ENCODE data around the gene PRCD.

The PRCD gene, protein sequence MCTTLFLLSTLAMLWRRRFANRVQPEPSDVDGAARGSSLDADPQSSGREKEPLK

DNA sequence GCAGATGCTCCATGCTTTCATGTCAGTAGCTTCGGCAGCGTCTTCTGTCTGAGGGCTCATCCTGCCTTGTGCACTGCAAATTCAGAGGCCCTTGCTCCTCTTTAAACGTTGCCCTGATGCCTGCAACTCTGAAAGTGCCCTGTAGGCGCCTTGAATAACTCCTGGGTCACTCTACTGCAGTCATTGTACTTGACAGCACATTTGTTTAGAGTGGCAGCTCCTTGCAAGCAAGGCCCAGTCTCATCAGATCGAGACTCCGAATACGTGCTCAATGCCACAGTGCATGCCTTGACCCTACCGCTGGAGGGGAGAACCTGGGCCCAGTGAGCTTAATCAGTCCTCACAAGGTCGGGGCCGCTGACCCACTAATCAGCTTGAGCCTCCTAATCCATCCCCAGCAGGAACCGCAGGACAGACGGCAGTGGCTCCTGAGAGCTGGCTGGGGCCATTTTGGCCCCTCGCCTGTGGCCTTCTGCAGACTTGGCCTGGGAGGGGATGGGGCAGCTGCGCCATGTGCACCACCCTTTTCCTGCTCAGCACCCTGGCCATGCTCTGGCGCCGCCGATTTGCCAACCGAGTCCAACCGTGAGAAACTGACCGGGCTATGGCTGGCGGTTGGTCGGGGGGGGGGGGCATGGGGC, at the start of gene PRCD:
TSS of gene PRCD (plus strand) at position 414 of the 641 bp plus-strand sequence. CDS start at position 512, 98 bp downstream.
- DNase-seq, result no peak

DNA sequence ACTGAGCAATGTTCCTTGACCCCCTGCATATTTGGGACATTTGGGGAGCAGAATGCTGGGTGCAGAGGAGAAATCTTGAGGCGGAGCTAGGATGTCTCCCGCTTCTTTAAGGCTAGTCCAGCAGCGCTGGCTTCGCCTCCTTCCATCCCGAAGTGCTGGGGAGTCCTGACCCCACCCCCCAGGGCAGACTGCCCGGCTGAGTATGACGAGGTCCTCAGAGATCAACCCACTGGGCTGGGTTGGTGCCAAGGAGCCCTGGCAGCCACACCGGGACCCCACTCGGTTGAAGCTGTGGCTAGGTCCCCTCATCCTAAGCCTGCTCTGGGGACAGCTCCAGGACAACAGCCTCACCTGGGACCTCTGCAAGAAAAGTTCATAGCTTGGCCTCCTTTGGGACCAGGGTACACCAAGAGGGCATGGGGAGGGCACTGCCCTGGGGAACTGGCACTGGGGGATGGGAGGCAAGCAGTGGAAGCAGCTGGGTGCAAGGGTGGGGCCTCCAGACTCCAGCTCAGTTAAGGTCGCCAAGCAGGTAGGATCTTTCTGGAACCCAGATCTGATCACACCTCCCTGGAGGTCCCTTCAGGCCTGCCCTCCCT, 49.6 kb upstream of the PRCD start:
- no peak for DNase-seq

DNA sequence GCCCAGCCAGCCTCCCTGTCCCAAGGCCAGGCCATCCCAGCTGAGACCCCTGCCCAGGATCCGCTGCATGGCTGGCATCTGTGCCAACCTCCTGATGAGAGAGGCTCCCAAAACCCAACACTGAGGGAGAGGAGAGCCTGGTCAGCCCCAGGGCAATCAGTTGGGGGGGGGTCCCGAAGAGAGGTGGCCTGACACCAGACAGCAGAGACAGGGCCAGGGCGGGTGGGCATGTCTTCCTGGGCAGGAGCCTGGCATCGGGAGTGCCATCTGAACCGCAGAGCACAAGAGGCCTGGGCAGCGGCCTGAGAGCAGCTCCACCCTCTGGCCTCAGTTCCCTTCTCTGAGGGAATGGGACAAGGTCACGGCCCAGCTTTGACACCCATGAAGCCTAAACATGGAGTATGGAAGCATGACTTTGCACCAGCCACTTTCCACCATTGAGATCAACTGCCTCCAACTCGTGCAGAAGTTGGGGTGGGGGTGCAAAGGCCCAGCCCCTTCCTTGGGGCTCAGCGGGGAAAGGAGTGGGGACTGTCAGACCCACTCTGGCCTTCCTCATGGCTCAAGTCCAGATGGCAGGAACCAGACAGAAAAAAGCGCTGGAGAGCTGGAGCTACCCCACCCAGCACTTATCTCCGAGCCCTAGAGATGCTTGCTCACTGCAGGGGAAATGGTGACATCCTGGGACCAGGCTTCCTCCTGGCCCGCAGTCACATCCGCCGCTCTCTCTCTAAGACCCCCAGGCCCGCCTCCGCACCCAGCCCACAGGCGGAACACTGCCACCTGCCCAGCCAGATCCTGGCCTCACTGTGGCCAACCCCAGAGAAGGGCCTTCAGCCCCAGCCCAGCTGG, 48.3 kb upstream of the PRCD start:
- no peak for DNase-seq

DNA sequence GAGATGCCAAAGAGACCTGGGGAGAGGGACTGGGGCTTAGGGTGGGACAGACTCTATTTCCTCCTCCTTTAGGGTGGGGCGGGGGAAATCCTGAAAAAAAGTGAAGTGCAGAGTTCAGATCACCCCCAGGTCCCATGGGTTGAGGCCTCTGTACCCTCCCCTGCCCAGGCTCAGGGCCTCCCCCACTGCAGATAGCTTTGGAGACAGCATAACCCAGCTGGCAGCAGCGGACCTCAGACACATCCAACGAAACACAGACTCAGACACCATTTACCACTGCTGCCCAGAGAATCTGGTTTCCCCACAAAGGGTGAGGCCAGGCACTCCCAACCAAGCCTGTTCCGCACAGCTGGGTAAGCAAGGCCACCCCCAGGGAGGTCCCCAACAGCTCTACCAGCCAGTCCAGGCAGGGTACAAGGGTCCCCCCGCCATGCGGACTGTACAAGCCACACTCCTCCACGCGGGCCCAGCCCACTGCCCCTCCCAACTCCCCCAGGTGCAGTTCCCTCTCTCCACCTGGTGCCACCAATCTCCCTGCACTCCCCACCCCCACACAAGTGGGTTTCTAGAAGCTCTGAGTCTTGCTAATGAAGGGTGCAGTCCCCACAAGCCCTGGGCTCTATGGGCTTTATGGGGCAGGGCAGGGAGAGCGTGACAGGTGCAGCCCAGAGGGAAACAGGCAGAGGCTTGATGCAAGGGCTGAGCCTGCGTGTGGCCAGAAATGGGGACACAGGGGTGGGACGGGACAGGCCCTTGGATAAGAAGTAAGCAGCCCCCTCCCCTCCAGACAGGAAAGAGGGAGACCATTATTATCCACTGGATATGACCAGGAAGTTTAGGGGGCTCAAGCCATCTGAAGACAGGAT, 47.5 kb upstream of the PRCD start:
- DNase-seq, result no peak

DNA sequence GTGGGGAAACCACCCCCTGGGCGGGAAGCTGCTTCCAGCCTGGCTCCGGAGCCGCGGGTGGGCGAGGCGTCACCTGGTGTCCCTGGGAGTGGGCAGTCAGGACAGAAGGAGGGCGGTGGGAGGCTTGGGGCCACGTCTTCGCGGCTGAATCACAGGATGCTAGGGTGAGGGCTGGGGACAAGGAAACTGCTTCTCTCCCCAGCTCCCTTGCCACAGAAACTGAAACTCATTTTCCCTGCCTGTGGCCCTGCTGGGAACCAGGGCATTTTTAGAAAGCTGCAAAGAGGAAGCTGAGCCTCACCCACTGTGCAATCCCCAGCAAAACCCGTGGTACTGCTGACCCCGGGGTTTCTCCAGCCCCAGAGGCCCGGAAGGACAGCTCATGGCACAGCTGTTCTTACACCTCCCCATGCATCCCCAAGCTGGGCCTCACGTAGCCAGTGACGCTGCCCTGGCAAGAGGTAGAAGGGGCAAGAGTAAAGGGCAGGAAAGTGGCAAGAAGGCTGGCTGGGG, 46.8 kb upstream of the PRCD start:
- peak in 33 of 56 donors; percentile 16 to 66 (median 36) for DNase-seq

DNA sequence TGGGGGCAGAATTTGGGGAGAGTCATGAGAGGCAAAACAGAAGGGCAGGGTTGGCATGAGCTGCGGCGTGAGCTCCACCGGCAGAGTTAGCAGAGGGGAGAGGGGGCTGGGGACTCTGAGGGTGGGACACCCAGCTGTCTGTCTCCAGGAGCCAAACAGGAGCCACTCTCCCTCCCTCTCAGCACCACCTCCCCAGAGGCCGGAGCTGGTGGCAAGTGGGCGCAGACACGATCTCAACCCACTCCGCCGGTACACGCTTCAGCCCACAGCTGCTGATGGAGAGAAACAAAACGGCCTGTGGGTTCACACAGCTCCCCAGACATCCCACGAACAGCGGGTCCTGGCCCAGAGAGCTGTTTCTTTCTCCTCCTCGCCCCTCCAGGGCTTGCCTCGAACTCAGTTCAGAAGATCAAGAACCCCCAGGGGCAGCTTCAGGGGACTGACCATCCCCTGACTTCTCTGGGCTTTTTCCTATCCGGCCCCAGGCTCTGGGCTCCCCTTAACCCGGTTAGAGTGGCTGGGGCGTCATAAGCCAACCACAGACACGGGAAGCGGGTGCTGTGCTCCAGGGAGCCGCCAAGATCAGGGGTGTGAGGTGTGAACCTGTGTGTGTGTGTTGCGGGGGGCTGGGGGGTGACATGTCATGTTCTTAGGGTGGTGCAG, 46.2 kb upstream of the PRCD start:
- no peak for DNase-seq

DNA sequence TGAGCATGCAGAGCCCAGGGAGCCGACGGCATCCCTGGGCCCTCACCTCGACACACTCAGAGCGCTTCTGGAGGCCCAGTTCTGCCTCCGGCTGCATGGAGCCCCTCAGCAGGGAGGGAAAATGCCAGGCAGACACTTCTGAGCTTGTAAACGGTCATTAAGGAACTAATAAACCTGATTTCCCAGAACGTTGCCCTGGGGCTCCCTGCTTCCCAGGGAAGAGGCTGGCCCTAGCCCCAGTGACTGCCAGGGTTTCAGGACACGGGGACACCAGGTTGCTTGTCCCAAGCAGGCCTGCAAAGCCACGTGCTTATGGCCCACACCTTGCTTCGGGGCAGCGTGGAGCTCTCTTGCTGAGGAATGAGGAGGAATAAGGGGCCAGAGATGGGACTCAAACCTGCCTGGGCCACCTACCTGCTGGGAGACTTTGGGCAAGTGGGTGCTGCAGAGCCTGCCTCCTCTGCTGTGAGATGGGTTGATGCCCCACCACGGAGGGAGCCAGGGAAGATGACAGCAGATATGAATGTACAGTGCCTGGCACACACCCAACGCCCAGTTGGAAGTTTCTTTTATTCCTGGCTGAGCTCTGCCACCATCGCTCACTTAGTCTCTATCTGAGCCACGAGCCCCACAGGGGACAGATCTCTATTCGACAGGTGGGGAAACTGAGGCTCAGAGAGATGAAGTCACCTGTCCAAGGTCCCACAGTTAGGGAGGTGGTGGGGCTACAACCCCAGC, 44.0 kb upstream of the PRCD start:
- DNase-seq, result peak in 2 of 56 donors; percentile 15 to 37

DNA sequence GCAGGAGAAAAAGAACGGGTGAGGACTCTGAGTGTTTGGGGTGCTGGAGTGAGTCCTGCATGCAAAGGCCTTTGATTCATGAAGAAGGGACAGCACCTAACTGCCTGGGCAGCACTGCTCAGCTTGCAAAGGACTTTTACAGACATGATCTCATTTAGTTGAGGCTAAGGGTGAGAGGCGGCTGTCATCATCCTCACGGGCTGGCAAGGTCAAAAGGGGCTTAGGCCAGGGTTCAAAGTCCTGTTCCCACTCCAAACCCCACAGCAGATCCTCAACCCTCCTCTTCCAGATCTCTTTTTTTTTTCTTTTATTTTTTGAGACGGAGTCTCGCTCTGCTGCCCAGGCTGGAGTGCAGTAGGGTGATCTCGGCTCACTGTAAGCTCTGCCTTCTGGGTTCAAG, 43.4 kb upstream of the PRCD start:
- DNase-seq, result no peak

DNA sequence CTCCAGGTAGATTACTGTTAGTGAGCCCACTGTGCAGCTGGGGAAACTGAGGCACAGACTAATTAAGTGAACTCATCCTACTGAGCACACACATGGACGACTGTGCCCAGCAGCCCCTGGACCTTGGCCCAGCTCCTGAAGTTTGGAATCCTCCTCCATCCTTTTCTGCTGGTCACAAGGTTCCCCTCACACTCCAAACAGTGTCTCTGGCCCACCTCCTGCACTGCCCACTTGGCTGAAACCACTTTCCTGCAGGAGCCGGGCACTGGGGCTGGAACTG, 42.2 kb upstream of the PRCD start:
- DNase-seq, result peak in 2 of 56 donors; percentile 57 to 74

DNA sequence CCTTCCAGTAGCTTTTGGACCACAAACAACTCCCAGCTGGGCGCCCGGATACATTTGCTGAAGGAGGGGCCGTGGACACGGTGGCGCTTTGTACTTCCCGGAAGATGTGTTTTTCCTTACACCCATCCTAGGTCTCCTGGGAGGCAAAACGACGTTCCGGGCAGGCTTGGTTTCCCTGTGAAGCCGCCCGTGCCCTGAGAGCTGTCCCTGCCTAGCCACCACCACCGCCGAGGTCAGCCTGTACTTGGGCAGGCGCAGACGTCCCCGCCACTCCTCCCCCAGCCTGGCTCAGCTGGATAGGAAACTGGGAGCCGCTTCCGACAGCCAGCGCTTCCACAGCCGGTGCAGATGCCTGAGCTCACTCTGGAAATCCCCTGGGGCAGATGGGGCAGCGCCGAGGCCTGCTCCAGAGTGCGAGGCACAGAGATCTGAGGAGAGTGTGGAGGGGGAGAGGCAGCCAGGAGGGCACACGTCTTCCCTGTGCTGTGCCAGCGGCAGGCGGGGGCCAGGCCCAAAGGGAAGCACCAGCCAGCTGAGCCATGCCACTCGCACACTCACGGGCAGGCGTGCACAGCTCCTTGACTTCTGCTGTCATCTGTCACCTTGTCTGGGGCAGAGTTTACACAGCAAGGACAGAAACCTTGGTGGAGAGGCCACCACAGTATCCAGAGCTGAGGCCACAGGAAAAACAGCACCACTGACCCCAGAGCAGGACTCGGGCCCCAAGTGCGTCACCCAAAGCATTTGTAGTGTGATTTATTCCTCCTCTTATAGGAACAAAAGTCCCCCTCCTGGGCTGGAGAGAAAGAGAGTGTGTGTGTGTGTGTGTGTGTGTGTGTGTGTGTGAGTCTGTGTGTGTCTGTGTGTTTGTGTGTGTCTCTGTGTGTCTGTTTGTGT, 41.6 kb upstream of the PRCD start:
- DNase-seq, result peak in 35 of 56 donors; percentile 25 to 79 (median 57)

DNA sequence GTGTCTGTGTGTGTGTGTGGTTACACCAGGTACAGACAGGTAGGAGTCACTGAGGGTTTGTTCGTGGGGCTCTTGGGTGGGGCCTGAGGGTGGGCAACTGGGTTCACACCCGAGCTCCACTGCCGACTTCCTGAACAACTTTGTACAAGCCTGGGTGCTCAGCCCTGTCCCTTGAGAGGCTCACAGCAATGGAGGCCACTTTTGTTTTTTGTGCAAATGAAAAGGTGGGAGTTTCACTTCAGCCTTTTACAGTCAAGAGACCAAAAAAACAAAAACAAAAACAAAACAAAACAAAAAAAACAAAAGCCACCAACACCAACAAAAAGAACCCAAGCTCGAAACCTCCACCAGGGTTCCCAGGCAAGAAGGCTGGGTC, 41.0 kb upstream of the PRCD start:
- DNase-seq, result no peak

DNA sequence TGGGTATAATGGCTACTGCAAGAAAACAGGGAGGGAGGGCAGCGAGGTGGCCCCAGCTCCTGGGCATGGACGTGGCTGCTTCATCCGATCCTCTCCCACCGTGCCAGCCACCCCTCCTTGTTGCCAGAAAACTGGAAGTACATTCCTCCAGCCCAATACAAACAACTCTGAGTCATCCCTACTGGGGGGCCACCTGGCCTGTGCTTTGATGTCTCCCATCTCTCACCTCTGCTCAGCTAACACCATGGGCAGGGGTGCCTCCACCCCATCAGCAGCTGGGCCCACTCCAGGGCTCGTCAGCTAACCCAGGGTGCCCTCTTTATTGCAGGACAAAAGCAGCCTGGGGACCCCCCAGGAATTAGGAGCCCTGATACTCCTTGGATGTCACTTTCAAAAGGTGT, 40.6 kb upstream of the PRCD start:
- no peak for DNase-seq

DNA sequence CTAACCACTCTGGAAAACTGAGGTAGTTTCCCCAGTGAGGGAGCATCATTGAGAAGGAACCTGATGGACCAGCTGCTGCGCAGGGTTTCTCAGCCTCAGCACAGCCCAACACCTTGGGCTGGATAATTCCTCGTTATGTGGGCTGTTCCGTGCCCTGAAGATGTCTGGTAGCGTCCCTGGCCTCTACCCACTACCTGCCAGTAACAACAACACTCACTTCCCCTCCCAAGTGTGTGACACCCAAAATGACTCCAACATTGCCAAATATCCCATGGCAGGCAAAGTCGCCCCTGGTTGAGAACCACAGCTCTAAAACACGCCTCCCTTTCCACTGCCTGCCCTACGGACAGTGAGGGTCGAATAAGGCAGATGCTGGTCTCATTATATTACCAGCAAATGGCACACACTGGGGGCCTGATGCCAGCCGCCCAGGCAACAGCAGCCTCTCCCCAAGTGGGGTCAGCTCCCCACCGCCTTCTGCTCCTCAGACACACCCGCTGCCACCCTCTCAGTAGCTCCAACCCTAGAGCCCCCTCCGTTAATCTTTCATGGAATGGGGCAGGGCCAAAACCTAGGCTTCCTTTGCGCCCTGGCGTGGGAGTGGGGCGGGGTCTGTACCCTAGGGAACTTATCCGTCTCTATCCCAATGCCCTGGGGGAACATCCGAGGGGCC, 39.6 kb upstream of the PRCD start:
- DNase-seq, result no peak

DNA sequence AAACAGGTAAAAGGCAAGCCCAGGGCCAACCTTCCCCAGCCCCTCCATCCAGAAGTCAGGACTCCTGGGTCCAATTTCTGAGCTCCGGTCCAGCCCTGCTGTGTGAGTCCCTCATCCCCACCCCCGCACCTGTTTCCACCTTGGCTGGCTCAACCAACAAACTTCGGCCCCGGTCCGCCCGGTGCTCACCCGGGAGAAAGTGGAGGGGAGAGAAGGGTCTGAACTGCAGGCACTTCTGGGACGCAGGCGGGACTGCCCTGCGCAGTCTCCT, 39.2 kb upstream of the PRCD start:
- no peak for DNase-seq

DNA sequence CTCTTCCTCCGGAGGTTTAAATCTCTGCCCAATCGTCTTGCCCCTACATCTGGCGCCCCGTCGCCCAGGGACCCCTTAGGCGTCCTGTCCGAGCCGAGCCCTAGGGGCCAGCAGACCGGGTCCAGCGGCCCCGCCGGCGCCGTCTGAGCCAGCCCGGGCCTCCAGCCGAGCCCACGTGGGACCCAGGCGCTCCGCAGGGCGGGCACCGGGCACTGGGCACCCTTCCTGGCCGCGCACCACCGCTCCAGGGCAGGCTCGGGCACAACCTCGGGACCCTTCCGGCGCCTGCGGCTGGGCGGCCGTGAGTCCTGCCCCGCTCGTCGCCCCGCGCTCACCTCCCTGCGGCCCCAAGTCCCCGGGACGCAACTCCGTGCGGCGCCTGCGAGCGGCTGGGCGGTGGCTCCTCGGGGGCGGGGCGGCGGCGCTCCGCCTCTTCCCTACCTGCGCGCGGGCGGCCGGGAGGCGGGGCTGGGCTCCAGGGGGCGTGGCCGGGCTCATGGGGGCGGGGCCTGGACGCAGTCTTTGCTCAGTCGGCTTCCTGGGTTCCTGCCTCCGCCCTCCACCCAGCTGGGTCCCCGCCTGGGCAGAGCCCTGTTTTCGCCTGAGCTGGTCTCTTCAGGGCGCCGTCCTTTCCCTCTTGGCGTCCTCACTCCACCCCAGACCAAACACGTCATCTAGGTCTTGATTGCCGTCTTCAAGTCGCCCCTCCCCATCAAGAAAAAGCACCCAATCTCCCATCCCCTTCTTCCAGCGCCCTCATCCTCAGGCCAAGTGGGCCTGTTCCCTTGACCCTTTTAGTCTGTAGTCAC, 38.6 kb upstream of the PRCD start, which contains the start of gene RHBDF2:
TSS of gene RHBDF2 (minus strand) at position 406 of the 809 bp plus-strand sequence. CDS start 19,899 bp downstream, outside the sequence.
- peak in 47 of 56 donors; percentile 17 to 87 (median 63) for DNase-seq

DNA sequence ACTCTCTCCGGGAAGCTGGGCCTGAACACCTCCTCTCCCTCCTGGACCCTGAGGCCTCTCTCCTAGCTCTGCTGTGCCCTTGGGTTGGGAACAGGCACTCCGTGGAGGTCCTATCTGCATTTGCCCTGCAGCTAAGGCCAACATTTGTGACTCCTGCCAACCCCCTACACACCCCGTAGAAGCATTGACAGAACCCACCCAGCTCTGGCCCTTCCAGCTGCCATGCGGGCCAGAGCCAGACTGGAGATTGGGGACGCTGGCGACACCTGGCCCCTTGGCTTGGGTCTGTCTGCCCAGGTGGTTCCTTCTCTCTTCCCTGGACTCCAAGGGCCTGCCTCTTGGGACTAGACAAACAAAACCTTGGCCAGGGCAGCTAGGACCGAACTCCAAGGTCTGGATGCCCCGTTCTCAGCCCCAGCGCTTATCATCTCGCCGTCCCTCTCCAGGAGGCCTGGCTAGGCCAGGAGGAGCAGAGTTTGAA, 38.0 kb upstream of the PRCD start:
- no peak for DNase-seq
